ENCODE measurements around the gene RAP2A.

RAP2A gene

DNA sequence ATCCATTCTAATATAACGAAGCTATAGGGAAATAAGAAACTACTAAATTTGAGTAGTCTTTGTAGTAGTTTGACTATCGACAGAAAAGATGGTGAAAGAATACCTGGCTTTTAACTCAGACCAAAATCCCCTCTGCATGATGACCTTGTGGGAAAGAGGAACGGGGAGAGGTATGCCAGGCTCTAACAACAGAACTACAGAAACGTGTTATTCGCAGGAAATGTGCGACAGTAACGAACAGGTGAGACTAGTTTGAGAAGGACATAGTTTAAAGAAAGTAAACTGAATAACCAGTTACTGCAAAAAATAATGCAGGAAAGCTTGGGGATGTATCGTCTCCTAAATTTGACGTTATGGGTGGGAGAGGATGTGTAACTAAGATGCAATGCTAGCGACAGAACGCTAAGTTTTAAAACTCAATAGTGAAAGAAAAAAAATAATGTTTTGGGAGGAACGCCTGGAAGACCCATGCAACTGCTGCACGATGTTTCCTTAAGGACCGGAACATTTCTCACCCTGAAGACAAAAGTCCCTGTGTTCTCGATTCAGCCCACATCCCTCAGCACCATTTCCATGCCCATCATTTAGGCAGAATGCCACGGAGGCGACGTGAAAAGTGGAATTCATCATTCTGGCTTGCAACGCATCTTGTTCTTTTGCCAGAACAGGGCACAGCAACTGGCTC is 1.6 kb upstream of the RAP2A start:
- Mint-ChIP-seq H3K27ac (peak overlapping the region; percentile 97), H3K4me1 (ENCODE audit: low read depth) (peaks cover 34% of the 10 kb centered on the region), H3K9me3 (no peaks in the 10 kb centered on the region), H3K4me3 (peak overlapping the region; percentile 94), H3K27me3 (peaks cover 8% of the 10 kb centered on the region), H3K36me3 (ENCODE audit: low read depth) (peaks cover 18% of the 10 kb centered on the region)
- no peak for DNase-seq

- peak; percentile 100 for DNase-seq
- H3K27me3 Mint-ChIP-seq = peaks cover 3% of the 10 kb centered on the region
- peak overlapping the region; percentile 97 for H3K27ac Mint-ChIP-seq
- peak overlapping the region; percentile 94 for H3K4me3 Mint-ChIP-seq
- H3K36me3 Mint-ChIP-seq (ENCODE audit: low read depth) = peaks cover 18% of the 10 kb centered on the region
- no peaks in the 10 kb centered on the region for H3K9me3 Mint-ChIP-seq
- peaks cover 34% of the 10 kb centered on the region for H3K4me1 Mint-ChIP-seq (ENCODE audit: low read depth)
These were observed 847 bp upstream of the RAP2A start for GRCh38 chr13:97432917-97433726.

DNA sequence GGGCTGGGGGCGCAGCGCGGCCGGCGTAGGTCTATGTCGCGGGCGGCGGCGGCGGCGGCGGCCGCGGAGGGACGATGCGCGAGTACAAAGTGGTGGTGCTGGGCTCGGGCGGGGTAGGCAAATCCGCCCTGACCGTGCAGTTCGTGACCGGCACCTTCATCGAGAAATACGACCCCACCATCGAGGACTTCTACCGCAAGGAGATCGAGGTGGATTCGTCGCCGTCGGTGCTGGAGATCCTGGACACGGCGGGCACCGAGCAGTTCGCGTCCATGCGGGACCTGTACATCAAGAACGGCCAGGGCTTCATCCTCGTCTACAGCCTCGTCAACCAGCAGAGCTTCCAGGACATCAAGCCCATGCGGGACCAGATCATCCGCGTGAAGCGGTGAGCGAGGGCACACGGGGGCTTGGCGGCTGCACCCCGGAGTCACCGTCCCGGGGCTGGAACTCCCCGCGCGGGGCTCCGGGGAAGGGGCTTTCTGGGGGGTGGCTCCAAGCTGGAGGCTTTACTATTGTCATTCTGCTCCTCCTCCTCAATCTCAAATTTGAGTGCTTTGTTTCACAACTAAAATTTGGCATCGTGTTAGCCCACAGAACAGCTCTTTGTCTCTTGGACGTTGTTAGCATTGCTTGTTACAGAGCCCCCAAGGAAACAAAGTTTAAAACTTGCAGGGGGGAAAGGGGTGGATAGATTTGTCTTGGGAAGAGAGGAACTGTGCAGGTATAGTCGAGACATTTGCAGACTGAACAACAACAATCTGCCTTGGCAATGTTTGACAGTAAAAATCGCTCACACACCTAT is 630 bp downstream of the RAP2A start:
- H3K4me3 Mint-ChIP-seq = peak overlapping the region; percentile 84
- DNase-seq = peak; percentile 69
- H3K27me3 Mint-ChIP-seq = peaks cover 3% of the 10 kb centered on the region
- H3K4me1 Mint-ChIP-seq (ENCODE audit: low read depth) = peaks cover 34% of the 10 kb centered on the region
- H3K9me3 Mint-ChIP-seq = no peaks in the 10 kb centered on the region
- peaks cover 18% of the 10 kb centered on the region for H3K36me3 Mint-ChIP-seq (ENCODE audit: low read depth)
- H3K27ac Mint-ChIP-seq = peak overlapping the region; percentile 82

DNA sequence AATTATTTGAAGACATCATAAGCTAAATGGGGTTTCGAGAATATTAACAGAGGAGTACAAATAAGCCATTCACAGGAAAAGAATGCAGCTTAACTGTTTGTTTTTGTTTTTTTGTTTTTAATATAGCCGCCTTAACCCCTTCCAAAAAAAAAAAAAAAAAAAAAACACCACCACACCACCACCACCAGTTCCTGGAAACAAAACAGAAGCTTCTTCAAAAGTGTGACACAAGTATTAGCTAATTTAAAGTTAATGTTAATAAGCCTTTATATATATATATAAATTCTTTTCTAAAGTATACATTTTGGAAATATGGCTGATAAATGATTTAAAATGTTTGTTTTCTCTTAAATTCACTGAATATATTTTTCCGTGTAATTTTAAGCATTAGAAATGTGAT is 1.4 kb downstream of the RAP2A start:
- no peaks in the 10 kb centered on the region for H3K9me3 Mint-ChIP-seq
- no peak for DNase-seq
- peak overlapping the region; percentile 84 for H3K4me3 Mint-ChIP-seq
- H3K27ac Mint-ChIP-seq = no peak overlapping the region
- H3K4me1 Mint-ChIP-seq (ENCODE audit: low read depth) = peaks cover 34% of the 10 kb centered on the region
- no peaks in the 10 kb centered on the region for H3K27me3 Mint-ChIP-seq
- H3K36me3 Mint-ChIP-seq (ENCODE audit: low read depth) = peaks cover 18% of the 10 kb centered on the region

- Mint-ChIP-seq H3K27me3 (no peaks in the 10 kb centered on the region), H3K36me3 (ENCODE audit: low read depth) (peaks cover 18% of the 10 kb centered on the region), H3K27ac (peak overlapping the region; percentile 66), H3K9me3 (no peaks in the 10 kb centered on the region), H3K4me3 (peak overlapping the region; percentile 70), H3K4me1 (ENCODE audit: low read depth) (peaks cover 34% of the 10 kb centered on the region)
- DNase-seq = no peak
These were observed 1.8 kb downstream of the RAP2A start for GRCh38 chr13:97435794-97436193.

GRCh38 chr13:97436845-97437244 is 2.9 kb downstream of the RAP2A start:
- Mint-ChIP-seq H3K9me3 (no peaks in the 10 kb centered on the region), H3K36me3 (ENCODE audit: low read depth) (peaks cover 18% of the 10 kb centered on the region), H3K27me3 (no peaks in the 10 kb centered on the region), H3K4me1 (ENCODE audit: low read depth) (peaks cover 34% of the 10 kb centered on the region), H3K27ac (no peak overlapping the region), H3K4me3 (no peak overlapping the region)
- DNase-seq = no peak

GRCh38 chr13:97437729-97438128 is 3.8 kb downstream of the RAP2A start:
- H3K27me3 Mint-ChIP-seq = no peaks in the 10 kb centered on the region
- peaks cover 12% of the 10 kb centered on the region for H3K36me3 Mint-ChIP-seq (ENCODE audit: low read depth)
- H3K27ac Mint-ChIP-seq = no peak overlapping the region
- H3K4me1 Mint-ChIP-seq (ENCODE audit: low read depth) = peaks cover 26% of the 10 kb centered on the region
- no peak for DNase-seq
- no peaks in the 10 kb centered on the region for H3K9me3 Mint-ChIP-seq
- H3K4me3 Mint-ChIP-seq = no peak overlapping the region

GRCh38 chr13:97438856-97439595 is 5.1 kb downstream of the RAP2A start:
- H3K4me1 Mint-ChIP-seq (ENCODE audit: low read depth) = peaks cover 26% of the 10 kb centered on the region
- no peak overlapping the region for H3K27ac Mint-ChIP-seq
- no peak for DNase-seq
- no peak overlapping the region for H3K4me3 Mint-ChIP-seq
- H3K27me3 Mint-ChIP-seq = no peaks in the 10 kb centered on the region
- no peaks in the 10 kb centered on the region for H3K9me3 Mint-ChIP-seq
- peaks cover 7% of the 10 kb centered on the region for H3K36me3 Mint-ChIP-seq (ENCODE audit: low read depth)

DNA sequence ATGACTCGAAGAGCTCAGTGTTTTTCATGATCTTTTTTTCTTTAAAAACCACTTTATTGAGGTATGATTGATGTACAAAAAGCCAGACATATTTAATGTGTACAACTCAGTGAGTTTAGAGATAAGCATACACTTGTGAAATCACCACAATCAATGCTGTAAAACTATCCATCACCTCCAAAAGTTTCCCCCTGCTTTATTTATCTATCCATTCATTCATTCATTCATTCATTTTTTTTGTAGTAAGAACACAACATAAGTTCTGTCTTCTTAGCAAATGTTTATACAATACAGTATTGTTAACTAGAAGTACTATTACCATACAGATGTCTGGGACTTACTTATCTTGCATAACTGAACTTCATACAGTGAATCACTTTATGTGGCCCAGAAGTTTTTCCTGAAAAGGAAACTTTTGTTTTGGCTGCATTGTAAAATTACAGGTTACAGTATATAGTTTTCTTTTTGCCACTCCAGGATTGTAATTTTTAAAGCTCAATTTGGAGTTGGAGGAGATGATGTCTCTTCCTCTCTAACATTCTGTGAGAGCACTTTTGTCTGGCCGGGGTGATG is 6.7 kb downstream of the RAP2A start:
- H3K27me3 Mint-ChIP-seq = no peaks in the 10 kb centered on the region
- no peak for DNase-seq
- peaks cover 18% of the 10 kb centered on the region for H3K4me1 Mint-ChIP-seq (ENCODE audit: low read depth)
- H3K4me3 Mint-ChIP-seq = no peak overlapping the region
- no peaks in the 10 kb centered on the region for H3K9me3 Mint-ChIP-seq
- peaks cover 8% of the 10 kb centered on the region for H3K36me3 Mint-ChIP-seq (ENCODE audit: low read depth)
- no peak overlapping the region for H3K27ac Mint-ChIP-seq

DNA sequence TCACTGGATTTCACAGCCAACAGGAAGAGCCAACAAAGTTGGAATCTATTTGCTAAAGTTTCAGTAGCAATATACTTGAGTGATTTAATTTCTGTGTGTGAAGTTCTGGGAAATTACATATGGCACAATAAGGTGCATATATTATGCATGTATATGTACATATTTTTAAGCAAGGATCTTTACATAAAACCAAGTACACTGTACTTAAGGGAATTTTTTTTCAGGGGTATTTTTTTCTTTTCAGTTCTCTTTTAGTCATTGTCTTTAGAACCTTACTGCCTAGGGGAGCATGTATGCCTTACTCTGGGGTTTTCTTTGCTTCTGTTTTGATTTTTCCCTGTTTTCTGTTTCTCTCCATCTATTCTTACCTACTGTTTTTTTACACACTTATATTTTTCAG is 7.4 kb downstream of the RAP2A start:
- H3K4me1 Mint-ChIP-seq (ENCODE audit: low read depth) = peaks cover 11% of the 10 kb centered on the region
- no peak overlapping the region for H3K4me3 Mint-ChIP-seq
- H3K27ac Mint-ChIP-seq = no peak overlapping the region
- H3K9me3 Mint-ChIP-seq = no peaks in the 10 kb centered on the region
- H3K27me3 Mint-ChIP-seq = no peaks in the 10 kb centered on the region
- peaks cover 12% of the 10 kb centered on the region for H3K36me3 Mint-ChIP-seq (ENCODE audit: low read depth)
- DNase-seq = no peak

GRCh38 chr13:97445522-97446187 is 11.7 kb downstream of the RAP2A start:
- Mint-ChIP-seq H3K27ac (no peak overlapping the region), H3K36me3 (ENCODE audit: low read depth) (peaks cover 22% of the 10 kb centered on the region), H3K27me3 (no peaks in the 10 kb centered on the region), H3K9me3 (no peaks in the 10 kb centered on the region), H3K4me3 (no peak overlapping the region), H3K4me1 (ENCODE audit: low read depth) (peaks cover 10% of the 10 kb centered on the region)
- no peak for DNase-seq

DNA sequence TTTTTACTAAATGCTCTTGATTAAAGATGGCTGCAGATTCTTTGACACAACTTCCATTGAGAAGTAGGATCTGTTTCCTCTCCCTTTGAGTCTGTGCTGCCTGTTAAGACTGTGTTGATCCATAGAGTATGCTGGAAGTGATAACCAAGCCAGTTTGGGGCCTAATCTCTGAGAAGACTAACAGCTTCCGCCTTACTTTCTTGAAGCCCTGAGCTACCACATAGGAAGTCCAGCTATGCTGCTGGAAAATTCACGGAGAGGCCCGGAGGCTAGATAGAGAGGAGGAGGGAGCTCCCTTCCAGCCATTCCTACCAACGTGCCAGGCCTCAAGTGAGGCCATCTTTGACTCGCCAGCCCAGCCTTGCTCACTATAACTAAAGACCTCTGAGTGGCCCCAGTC is 12.5 kb downstream of the RAP2A start:
- no peak overlapping the region for H3K4me3 Mint-ChIP-seq
- H3K27ac Mint-ChIP-seq = no peak overlapping the region
- H3K9me3 Mint-ChIP-seq = no peaks in the 10 kb centered on the region
- peaks cover 26% of the 10 kb centered on the region for H3K36me3 Mint-ChIP-seq (ENCODE audit: low read depth)
- no peak for DNase-seq
- no peaks in the 10 kb centered on the region for H3K27me3 Mint-ChIP-seq
- peaks cover 9% of the 10 kb centered on the region for H3K4me1 Mint-ChIP-seq (ENCODE audit: low read depth)

DNA sequence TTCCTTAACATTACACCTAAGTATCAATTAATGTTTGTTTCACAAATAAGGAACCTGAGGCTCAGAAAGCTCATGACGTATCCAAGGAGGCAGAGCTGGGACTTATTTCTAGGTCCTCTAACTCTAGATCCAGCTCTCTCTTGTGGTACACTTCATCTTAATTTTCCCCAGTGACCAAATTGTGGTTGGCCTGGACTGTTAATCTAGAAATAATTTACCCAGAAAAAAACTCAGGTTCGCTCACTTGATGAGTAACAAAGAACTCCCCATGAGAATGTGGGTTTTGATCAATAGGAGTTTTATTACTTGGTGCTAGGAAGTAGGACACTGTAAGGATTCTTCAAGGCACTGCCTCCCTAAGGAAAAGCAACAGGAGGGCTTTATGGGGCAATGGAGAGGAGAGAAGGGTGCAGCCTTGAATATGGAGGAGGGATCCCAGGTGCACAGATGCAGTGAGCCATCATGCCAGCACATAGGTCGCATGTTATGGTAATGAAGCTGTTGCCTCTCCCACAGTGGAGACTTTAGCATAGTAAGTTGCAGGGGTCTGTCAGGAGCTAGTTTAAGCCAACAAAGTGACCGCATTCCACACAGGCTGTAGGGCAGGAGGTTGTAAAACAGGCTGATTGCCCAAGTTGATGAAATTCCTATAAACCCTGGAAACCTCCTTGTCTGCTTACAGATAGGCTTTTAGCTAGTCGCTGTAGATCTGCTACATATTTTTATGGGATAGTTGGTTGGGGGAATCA is 14.7 kb downstream of the RAP2A start:
- Mint-ChIP-seq H3K4me1 (ENCODE audit: low read depth) (peaks cover 8% of the 10 kb centered on the region), H3K9me3 (peaks cover 6% of the 10 kb centered on the region), H3K36me3 (ENCODE audit: low read depth) (peaks cover 40% of the 10 kb centered on the region), H3K27ac (no peak overlapping the region), H3K4me3 (no peak overlapping the region), H3K27me3 (no peaks in the 10 kb centered on the region)
- DNase-seq = no peak

Measured in activated T-cell treated with anti-CD3 and anti-CD28 coated beads, Interleukin-2, amount 50 U/mL, for 24 hours (primary cell).